Tibial nerve (tissue), 3 donors: ENCODE results near the gene ADORA1.

Source experiments
- CTCF ChIP-seq, 5 experiments: fragments of 200-600 bp in 3 of 5; fragments of 450-650 bp in 2 of 5; sonication (generic) in 3 of 5; IDR thresholded peaks; one replicate each; pipeline ENCODE4 v1.5.1; 2016 to 2019; ENCODE audit warnings: antibody characterized with exemption in 5 of 5, mild to moderate bottlenecking in 3 of 5, moderate library complexity in 2 of 5
- POLR2A ChIP-seq, 2 donors: fragments of 450-650 bp; IDR thresholded peaks; one replicate each; pipeline ENCODE4 v1.6.1; 2017; ENCODE audit warnings: antibody characterized with exemption in 2 of 2, mild to moderate bottlenecking in 2 of 2, moderate library complexity in 2 of 2

GRCh38 chr1:203202431-203203245 is 75.1 kb downstream of the ADORA1 start:
- TF ChIP-seq POLR2A (IDR thresholded peaks at IDR 0.05) (no peak), CTCF (IDR thresholded peaks at IDR 0.05) (no peak)
